ENCODE data around the gene HSPA1L. TPM values are rescaled to one million over a fixed set of nuclear protein-coding genes. Genes with fewer than 3 reads are reported as not detected.

HSPA1L gene
- total RNA-seq, 1 donor from 2014 or later, result 2.5 TPM

DNA sequence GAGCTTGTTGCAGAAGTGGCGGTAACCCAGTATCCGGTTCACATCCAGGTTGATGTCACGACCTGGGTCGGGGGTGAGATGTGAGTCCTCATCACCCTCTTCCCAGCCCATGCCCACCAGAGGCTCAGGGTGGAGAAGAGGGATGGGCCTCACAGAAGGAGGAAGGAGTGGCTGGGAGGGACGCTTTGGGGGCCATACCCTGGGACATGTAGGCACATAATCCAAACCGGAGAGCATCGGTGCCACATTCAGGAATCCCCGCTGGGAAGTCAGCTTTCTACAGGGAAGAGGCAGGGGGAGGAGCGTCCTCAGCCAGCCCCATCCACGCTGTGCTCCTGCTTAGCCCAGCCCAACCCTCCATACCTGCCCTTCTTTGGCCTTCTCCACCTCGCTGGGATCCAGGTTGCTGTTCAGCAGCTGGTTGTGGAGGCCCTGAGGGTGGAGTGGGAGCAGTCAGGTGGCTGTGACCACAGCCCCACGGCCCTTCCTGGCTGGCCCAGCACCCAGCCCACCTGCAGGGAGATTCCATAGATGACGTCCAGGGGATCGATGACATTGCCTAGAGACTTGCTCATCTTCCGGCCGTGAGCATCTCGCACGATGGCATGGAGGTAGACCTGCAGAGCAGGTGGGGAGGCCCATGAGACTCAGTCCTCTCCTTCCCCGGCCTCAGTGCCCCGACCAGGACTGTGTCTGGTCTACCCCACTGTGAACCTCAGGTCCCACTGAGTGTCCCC is 34.4 kb downstream of the HSPA1L start:
- Mint-ChIP-seq H3K9me3 (ENCODE audit: unreplicated experiment) (peaks cover 2% of the 10 kb centered on the region), H3K4me3 (ENCODE audit: unreplicated experiment) (no peak overlapping the region), H3K4me1 (ENCODE audit: low read depth, unreplicated experiment) (no peaks in the 10 kb centered on the region), H3K27ac (ENCODE audit: unreplicated experiment) (no peak overlapping the region), H3K27me3 (ENCODE audit: unreplicated experiment) (peaks cover 2% of the 10 kb centered on the region), H3K36me3 (ENCODE audit: unreplicated experiment) (no peaks in the 10 kb centered on the region)
- TF ChIP-seq, protein P1, sequence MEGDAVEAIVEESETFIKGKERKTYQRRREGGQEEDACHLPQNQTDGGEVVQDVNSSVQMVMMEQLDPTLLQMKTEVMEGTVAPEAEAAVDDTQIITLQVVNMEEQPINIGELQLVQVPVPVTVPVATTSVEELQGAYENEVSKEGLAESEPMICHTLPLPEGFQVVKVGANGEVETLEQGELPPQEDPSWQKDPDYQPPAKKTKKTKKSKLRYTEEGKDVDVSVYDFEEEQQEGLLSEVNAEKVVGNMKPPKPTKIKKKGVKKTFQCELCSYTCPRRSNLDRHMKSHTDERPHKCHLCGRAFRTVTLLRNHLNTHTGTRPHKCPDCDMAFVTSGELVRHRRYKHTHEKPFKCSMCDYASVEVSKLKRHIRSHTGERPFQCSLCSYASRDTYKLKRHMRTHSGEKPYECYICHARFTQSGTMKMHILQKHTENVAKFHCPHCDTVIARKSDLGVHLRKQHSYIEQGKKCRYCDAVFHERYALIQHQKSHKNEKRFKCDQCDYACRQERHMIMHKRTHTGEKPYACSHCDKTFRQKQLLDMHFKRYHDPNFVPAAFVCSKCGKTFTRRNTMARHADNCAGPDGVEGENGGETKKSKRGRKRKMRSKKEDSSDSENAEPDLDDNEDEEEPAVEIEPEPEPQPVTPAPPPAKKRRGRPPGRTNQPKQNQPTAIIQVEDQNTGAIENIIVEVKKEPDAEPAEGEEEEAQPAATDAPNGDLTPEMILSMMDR (IDR thresholded peaks at IDR 0.05; ENCODE audit: partially characterized antibody, unreplicated experiment), result no peak
- no peak for DNase-seq

DNA sequence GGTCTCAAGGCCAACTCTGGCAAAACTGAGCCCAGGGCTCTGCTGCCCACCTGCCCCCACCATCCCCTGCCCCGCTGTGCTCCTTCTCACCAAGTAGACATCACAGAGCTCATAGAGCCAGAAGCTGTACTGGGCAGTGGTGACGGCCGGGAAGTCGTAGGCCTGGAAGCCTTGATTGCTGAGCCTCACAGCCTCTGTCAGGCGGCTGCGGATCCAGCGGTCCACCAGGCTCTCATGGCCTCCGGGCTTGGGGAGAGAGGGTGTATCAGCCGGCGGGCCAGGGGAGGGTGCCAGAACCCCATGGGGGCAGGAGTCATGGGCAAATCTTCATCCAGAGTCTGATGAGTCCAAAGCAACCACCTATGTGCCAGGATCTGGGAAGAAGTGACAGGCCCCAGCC is 35.2 kb downstream of the HSPA1L start:
- Mint-ChIP-seq H3K27ac (ENCODE audit: unreplicated experiment) (no peak overlapping the region), H3K27me3 (ENCODE audit: unreplicated experiment) (peaks cover 2% of the 10 kb centered on the region), H3K4me3 (ENCODE audit: unreplicated experiment) (no peak overlapping the region), H3K4me1 (ENCODE audit: low read depth, unreplicated experiment) (no peaks in the 10 kb centered on the region), H3K36me3 (ENCODE audit: unreplicated experiment) (no peaks in the 10 kb centered on the region), H3K9me3 (ENCODE audit: unreplicated experiment) (peaks cover 2% of the 10 kb centered on the region)
- no peak for DNase-seq
- TF ChIP-seq, protein P1 (IDR thresholded peaks at IDR 0.05; ENCODE audit: partially characterized antibody, unreplicated experiment), result no peak

DNA sequence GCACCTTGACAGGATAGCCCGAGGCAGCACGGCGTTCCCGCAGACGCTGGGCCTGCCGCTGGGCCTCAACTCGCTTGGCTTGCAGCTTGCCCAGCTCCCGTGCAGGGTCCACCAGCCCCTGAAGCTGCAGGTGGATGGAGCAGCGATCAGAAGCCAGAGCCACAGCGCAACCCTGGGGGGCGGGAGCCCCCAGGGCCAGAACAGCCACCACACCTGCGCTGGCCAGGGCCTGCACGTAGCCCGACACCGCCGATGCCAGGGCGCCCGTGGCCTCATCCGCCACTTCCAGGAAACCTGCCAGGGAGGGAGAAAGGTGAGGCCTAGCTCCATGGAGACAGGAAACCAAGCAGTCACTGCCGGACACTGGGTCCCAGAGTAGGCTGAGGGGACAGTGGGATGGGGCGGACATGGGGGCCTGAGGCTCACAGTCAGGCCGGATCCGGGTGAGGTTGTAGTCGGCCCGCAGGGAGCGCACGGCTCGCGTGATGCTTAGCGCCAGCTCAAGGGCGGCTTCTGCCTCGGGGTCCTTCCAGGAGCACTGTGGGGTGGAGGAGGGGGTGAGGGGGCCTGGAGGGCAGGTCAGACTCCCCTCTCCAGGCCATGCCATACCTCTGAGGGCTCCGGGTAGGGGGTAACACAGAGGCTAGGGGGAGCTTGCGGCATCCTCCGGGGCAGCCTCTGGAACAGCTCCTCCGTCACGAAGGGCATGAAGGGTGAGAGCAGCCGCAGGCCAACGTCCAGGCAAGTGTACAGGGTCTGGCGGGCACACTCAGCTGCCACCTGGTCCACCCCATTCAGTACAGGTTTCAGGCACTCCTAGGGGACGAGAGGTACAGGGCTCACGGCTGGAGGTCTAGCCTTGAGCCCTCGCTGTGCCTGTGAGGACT is 35.8 kb downstream of the HSPA1L start:
- peaks cover 2% of the 10 kb centered on the region for H3K9me3 Mint-ChIP-seq (ENCODE audit: unreplicated experiment)
- no peaks in the 10 kb centered on the region for H3K36me3 Mint-ChIP-seq (ENCODE audit: unreplicated experiment)
- TF ChIP-seq, protein P1 (IDR thresholded peaks at IDR 0.05; ENCODE audit: partially characterized antibody, unreplicated experiment), result no peak
- no peak for DNase-seq
- no peak overlapping the region for H3K27ac Mint-ChIP-seq (ENCODE audit: unreplicated experiment)
- no peaks in the 10 kb centered on the region for H3K27me3 Mint-ChIP-seq (ENCODE audit: unreplicated experiment)
- H3K4me1 Mint-ChIP-seq (ENCODE audit: low read depth, unreplicated experiment), result no peaks in the 10 kb centered on the region
- H3K4me3 Mint-ChIP-seq (ENCODE audit: unreplicated experiment), result no peak overlapping the region

DNA sequence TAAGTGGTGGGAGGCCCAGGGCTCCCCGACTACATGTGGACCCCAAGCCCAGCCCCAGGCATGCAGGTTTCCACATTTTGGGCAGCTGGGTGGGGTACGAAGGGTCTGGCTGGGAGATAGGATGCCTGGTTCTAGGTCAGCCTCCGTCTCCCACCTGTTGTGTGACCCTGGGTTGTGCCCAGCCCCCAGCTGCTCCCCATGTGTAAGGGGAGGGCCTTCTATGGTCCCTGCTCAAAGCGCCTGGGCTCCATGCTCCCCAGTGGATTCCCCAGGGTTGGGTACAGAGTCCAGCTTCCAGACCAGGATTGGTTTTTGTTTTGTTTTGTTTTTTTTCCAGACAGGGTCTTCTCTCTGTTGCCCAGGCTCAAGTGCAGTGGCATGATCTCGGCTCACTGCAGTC is 36.9 kb downstream of the HSPA1L start:
- H3K27me3 Mint-ChIP-seq (ENCODE audit: unreplicated experiment), result no peaks in the 10 kb centered on the region
- no peak overlapping the region for H3K27ac Mint-ChIP-seq (ENCODE audit: unreplicated experiment)
- H3K4me3 Mint-ChIP-seq (ENCODE audit: unreplicated experiment), result no peak overlapping the region
- H3K36me3 Mint-ChIP-seq (ENCODE audit: unreplicated experiment), result no peaks in the 10 kb centered on the region
- peaks cover 2% of the 10 kb centered on the region for H3K9me3 Mint-ChIP-seq (ENCODE audit: unreplicated experiment)
- TF ChIP-seq, protein P1 (IDR thresholded peaks at IDR 0.05; ENCODE audit: partially characterized antibody, unreplicated experiment), result no peak
- H3K4me1 Mint-ChIP-seq (ENCODE audit: low read depth, unreplicated experiment), result no peaks in the 10 kb centered on the region
- DNase-seq, result no peak

DNA sequence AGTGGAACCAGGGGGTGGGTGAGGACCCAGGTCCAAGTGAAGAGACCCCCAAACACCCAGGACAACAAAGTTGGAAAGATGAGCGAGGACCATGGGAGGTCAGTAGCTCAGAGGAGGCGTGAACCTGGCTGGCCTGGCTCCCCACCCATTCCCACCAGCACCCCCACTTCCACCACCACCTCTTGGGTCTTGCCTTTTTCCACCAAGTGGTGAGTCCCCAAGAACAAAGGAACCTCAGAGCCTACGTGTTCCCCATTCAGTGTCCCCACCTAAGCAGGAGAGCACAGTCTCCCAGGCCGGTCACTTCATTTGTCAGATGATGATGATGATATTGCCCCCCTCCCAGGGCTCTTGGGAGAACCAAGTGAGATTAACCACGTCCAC is 37.4 kb downstream of the HSPA1L start:
- no peak overlapping the region for H3K27ac Mint-ChIP-seq (ENCODE audit: unreplicated experiment)
- TF ChIP-seq, protein P1 (IDR thresholded peaks at IDR 0.05; ENCODE audit: partially characterized antibody, unreplicated experiment), result no peak
- H3K27me3 Mint-ChIP-seq (ENCODE audit: unreplicated experiment), result no peaks in the 10 kb centered on the region
- no peak overlapping the region for H3K4me3 Mint-ChIP-seq (ENCODE audit: unreplicated experiment)
- H3K9me3 Mint-ChIP-seq (ENCODE audit: unreplicated experiment), result peaks cover 2% of the 10 kb centered on the region
- H3K36me3 Mint-ChIP-seq (ENCODE audit: unreplicated experiment), result no peaks in the 10 kb centered on the region
- DNase-seq, result no peak
- H3K4me1 Mint-ChIP-seq (ENCODE audit: low read depth, unreplicated experiment), result no peaks in the 10 kb centered on the region

Measured in glutamatergic neuron (in vitro differentiated cells).